IMR-90 (cell line): ENCODE data around the gene RABGEF1. TPM values are rescaled to one million over a fixed set of nuclear protein-coding genes. Genes with fewer than 3 reads are reported as not detected.
A peak's percentile ranks its signal among the peaks of the same experiment; 100 is the strongest.

Source experiments
- ATAC-seq: fragments of 200-7000 bp; cut with Tn5 transposase; 2 replicates; pipeline ENCODE4 v1.9.1; 2020; ENCODE audit warnings: low read depth, mild to moderate bottlenecking, moderate library complexity
- BruUV-seq: library from RNA; stranded (reverse); fragments of 400-500 nt; replicated peaks from 2 replicates; lab custom pipeline; 2021; lab: Mats Ljungman, UMichigan
- CTCF ChIA-PET: fragments of 300-600 bp; formaldehyde crosslinking; extraction: SDS; loops from one replicate; lab custom pipeline; 2021; ENCODE audit warnings: antibody characterized with exemption; lab: Yijun Ruan, JAX
- POLR2A ChIA-PET: fragments of 300-600 bp; sonication (Branson Sonifier 250); formaldehyde crosslinking; loops from one replicate; lab custom pipeline; 2022; ENCODE audit warnings: antibody characterized with exemption; ENCODE audit not compliant: unreplicated experiment; lab: Charles Lee
- DNase-seq: peaks from one replicate; pipeline ENCODE4 v3.0.0; 2013
- H2AFZ ChIP-seq: replicated peaks from 2 replicates; pipeline ENCODE3; 2013; ENCODE audit warnings: low read length, mild to moderate bottlenecking; ENCODE audit not compliant: poor library complexity
- H2AK5ac ChIP-seq: 2 replicates; pipeline ENCODE4 v1.6.1; 2013; ENCODE audit warnings: low read depth, low read length, inconsistent platforms
- H2AK9ac ChIP-seq: replicated peaks from 2 replicates; pipeline ENCODE3; 2013; ENCODE audit warnings: mild to moderate bottlenecking, low read depth, low read length, moderate library complexity; ENCODE audit not compliant: poor library complexity
- H2BK120ac ChIP-seq: 2 replicates; pipeline ENCODE4 v1.6.1; 2013; ENCODE audit warnings: low read depth, low read length, inconsistent platforms
- H2BK15ac ChIP-seq: 3 replicates; pipeline ENCODE4 v1.6.1; 2013; ENCODE audit warnings: low read depth, low read length, inconsistent platforms
- H2BK20ac ChIP-seq: 2 replicates; pipeline ENCODE4 v1.6.1; 2013; ENCODE audit warnings: low read depth, mild to moderate bottlenecking, inconsistent platforms, low read length, moderate library complexity
- H2BK5ac ChIP-seq: 2 replicates; pipeline ENCODE4 v1.6.1; 2013; ENCODE audit warnings: mild to moderate bottlenecking, low read depth, low read length, inconsistent platforms; ENCODE audit not compliant: poor library complexity, severe bottlenecking
- H3K14ac ChIP-seq: replicated peaks from 2 replicates; pipeline ENCODE4 v1.6.1; 2013; ENCODE audit warnings: low read depth, low read length, inconsistent platforms
- H3K18ac ChIP-seq: 2 replicates; pipeline ENCODE4 v1.6.1; 2013; ENCODE audit warnings: low read depth, low read length, control low read depth
- H3K23ac ChIP-seq: 2 replicates; pipeline ENCODE4 v1.6.1; 2013; ENCODE audit warnings: low read depth, low read length, inconsistent platforms
- H3K27ac ChIP-seq: 2 replicates; pipeline ENCODE4 v1.5.1; 2013; ENCODE audit warnings: mild to moderate bottlenecking, control low read depth, low read length; ENCODE audit not compliant: insufficient read depth
- H3K27me3 ChIP-seq: 2 replicates; pipeline ENCODE4 v1.6.1; 2013; ENCODE audit warnings: low read length; ENCODE audit not compliant: control insufficient read depth, insufficient read depth
- H3K36me3 ChIP-seq: 2 replicates; pipeline ENCODE4 v1.6.1; 2013; ENCODE audit warnings: low read length, mixed read lengths; ENCODE audit not compliant: control insufficient read depth, insufficient read depth
- H3K4ac ChIP-seq: 2 replicates; pipeline ENCODE4 v1.6.1; 2013; ENCODE audit warnings: low read depth, low read length, inconsistent platforms
- H3K4me1 ChIP-seq: 2 replicates; pipeline ENCODE4 v1.6.1; 2013; ENCODE audit warnings: low read length, mixed read lengths; ENCODE audit not compliant: control insufficient read depth, insufficient read depth
- H3K4me2 ChIP-seq: 2 replicates; pipeline ENCODE4 v1.6.1; 2013; ENCODE audit warnings: low read depth, mild to moderate bottlenecking, control low read depth, low read length, moderate library complexity
- H3K4me3 ChIP-seq: 2 replicates; pipeline ENCODE4 v1.5.1; 2013; ENCODE audit warnings: low read depth, mild to moderate bottlenecking, control low read depth, low read length, moderate library complexity; ENCODE audit not compliant: insufficient read depth
- H3K56ac ChIP-seq: 2 replicates; pipeline ENCODE4 v1.6.1; 2013; ENCODE audit warnings: low read length, inconsistent platforms; ENCODE audit not compliant: insufficient read depth; ENCODE audit errors: extremely low read depth
- H3K79me1 ChIP-seq, 2 experiments: 2 replicates each; pipeline ENCODE4 v1.6.1; 2013; ENCODE audit warnings: low read length in 2 of 2, inconsistent platforms in 1 of 2, low read depth in 1 of 2
- H3K9ac ChIP-seq: 2 replicates; pipeline ENCODE4 v1.6.1; 2013; ENCODE audit warnings: low read depth, low read length, control low read depth
- H3K9me1 ChIP-seq: 2 replicates; pipeline ENCODE4 v1.6.1; 2013; ENCODE audit warnings: low read length, inconsistent platforms; ENCODE audit not compliant: insufficient read depth
- H3K9me3 ChIP-seq: 2 replicates; pipeline ENCODE4 v1.6.1; 2013; ENCODE audit warnings: low read length; ENCODE audit not compliant: control insufficient read depth, insufficient read depth
- H4K20me1 ChIP-seq: 2 replicates; pipeline ENCODE4 v1.6.1; 2013; ENCODE audit warnings: low read length, inconsistent platforms; ENCODE audit not compliant: insufficient read depth
- H4K5ac ChIP-seq: 2 replicates; pipeline ENCODE4 v1.6.1; 2013; ENCODE audit warnings: mild to moderate bottlenecking, low read depth, low read length, control low read depth
- H4K8ac ChIP-seq, 2 experiments: 2 replicates each; pipeline ENCODE4 v1.6.1; 2013; ENCODE audit warnings: low read depth in 2 of 2, low read length in 2 of 2, control low read depth in 1 of 2, inconsistent platforms in 1 of 2
- H4K91ac ChIP-seq: 2 replicates; pipeline ENCODE4 v1.6.1; 2013; ENCODE audit warnings: low read depth, low read length, inconsistent platforms; ENCODE audit not compliant: insufficient read depth
- BHLHE40 ChIP-seq: fragments of 150-350 bp; IDR thresholded peaks from 2 replicates; pipeline ENCODE4 v1.6.1; 2016; ENCODE audit warnings: mild to moderate bottlenecking, low read depth, low read length
- NFE2L2 ChIP-seq: fragments of 150-350 bp; IDR thresholded peaks from 2 replicates; pipeline ENCODE4 v1.6.1; 2016; ENCODE audit warnings: low read depth, mild to moderate bottlenecking, low read length
- WGBS, 2 experiments: methylation state at CpG; one replicate each; pipeline versions ENCODE4 v1.1.5 to v1.1.7; 2013; ENCODE audit warnings: missing lambda C conversion rate in 2 of 2; ENCODE audit not compliant: insufficient read length in 1 of 2; ENCODE audit errors: extremely low coverage in 2 of 2; 5-methylcytosine and 5-hydroxymethylcytosine counted together
- dilution Hi-C: fragments of 300-500 bp; cut with HindIII; formaldehyde crosslinking; loops from one replicate; pipeline ENCODE4 v1.14.3; 2018; ENCODE audit warnings: low sequenced_read_pairs; ENCODE audit not compliant: unreplicated experiment
- in situ Hi-C: fragments of 300-500 bp; cut with MboI; formaldehyde crosslinking; loops from 3 replicates; pipeline ENCODE4 v1.14.3; 2019; ENCODE audit warnings: low sequenced_read_pairs, inconsistent platforms, mixed read lengths
- intact Hi-C: fragments of 100-400 bp; cut with micrococcal nuclease; formaldehyde crosslinking; loops from 2 replicates; pipeline ENCODE4 v1.10.0; 2022
- polyA plus RNA-seq, 3 experiments: library from polyadenylated mRNA; depleted of rRNA; stranded (reverse); fragments of >200 nt; gene quantifications; 2 replicates each; pipeline ENCODE4 v1.2.3, GENCODE V29; 2012; ENCODE audit warnings: low replicate concordance in 1 of 3
- total RNA-seq: library from RNA; depleted of rRNA; stranded (reverse); fragments of >200 nt; gene quantifications from 2 replicates; pipeline ENCODE4 v1.2.3, GENCODE V29; 2012

RABGEF1 gene
- total and polyA plus RNA-seq, 2 of the 4 experiments (the other 2 are of a cell fraction), result 34.9 to 56.6 TPM

GRCh38 chr7:66731986-66732385 lies 8.5 kb upstream of the RABGEF1 start:
- Histone ChIP-seq H2BK5ac (no peak overlapping the region), H3K27me3 (no peaks in the 10 kb centered on the region), H3K14ac (no peak overlapping the region), H2AK9ac (peak overlapping the region; percentile 50), H3K9me1 (peaks cover 18% of the 10 kb centered on the region), H3K4me3 (no peak overlapping the region), H3K56ac (no peak overlapping the region), H3K4ac (no peak overlapping the region), H3K79me1 (peaks cover 14 to 44% of the 10 kb centered on the region in 2 experiments; a peak in 2 of 4 replicates), H4K8ac (no peak overlapping the region), H3K4me1 (no peaks in the 10 kb centered on the region), H2BK15ac (no peak overlapping the region), H2AFZ (no peak overlapping the region), H3K23ac (no peak overlapping the region), H3K9ac (no peak overlapping the region), H3K27ac (no peak overlapping the region), H2BK20ac (no peak overlapping the region), H4K20me1 (peaks cover 5% of the 10 kb centered on the region; the same call in 1 of the 2 replicates), H3K36me3 (peaks cover 13% of the 10 kb centered on the region), H3K4me2 (no peak overlapping the region), H2AK5ac (no peak overlapping the region), H2BK120ac (no peak overlapping the region), H3K18ac (no peak overlapping the region), H4K5ac (no peak overlapping the region), H4K91ac (no peak overlapping the region), H3K9me3 (peaks cover 8% of the 10 kb centered on the region)
- dilution Hi-C loops, result no loop called here
- 71% methylated on average over 4 of the region's 11 CpGs; no CpG with 5 or more reads in 1 of the 2 experiments for WGBS, 2 experiments
- no peak; the same call in 1 of the 2 replicates for ATAC-seq
- no TSS peak for BruUV-seq
- DNase-seq, result no peak
- in situ Hi-C loops, result no loop called here
- intact Hi-C loops, result no loop called here
- TF ChIP-seq BHLHE40 (no peak), NFE2L2 (no peak)
- ChIA-PET POLR2A (no interaction called here), CTCF (no interaction called here)
